Measurements from ENCODE around the gene UCP2.
"Not testable (repeated sequence)": the region's sequence is repeated elsewhere in the genome, so short reads cannot be mapped to it uniquely, and the experiment has no call there.

The UCP2 gene

GRCh38 chr11:73942010-73942409 is 40.6 kb downstream of the UCP2 start:
- peaks cover 26% of the 10 kb centered on the region for H3K9me3 Mint-ChIP-seq
- peaks cover 5% of the 10 kb centered on the region for H3K4me1 Mint-ChIP-seq (ENCODE audit: low read depth)
- intact Hi-C loops (cut with micrococcal nuclease): no loop called here
- no peak overlapping the region for H3K4me3 Mint-ChIP-seq
- H3K36me3 Mint-ChIP-seq (ENCODE audit: low read depth): peaks cover 13% of the 10 kb centered on the region
- H3K27me3 Mint-ChIP-seq: no peaks in the 10 kb centered on the region
- H3K27ac Mint-ChIP-seq: no peak overlapping the region

GRCh38 chr11:73940801-73941570 is 41.7 kb downstream of the UCP2 start:
- no peaks in the 10 kb centered on the region for H3K27me3 Mint-ChIP-seq
- H3K4me3 Mint-ChIP-seq: no peak overlapping the region
- H3K36me3 Mint-ChIP-seq (ENCODE audit: low read depth): peaks cover 17% of the 10 kb centered on the region
- H3K4me1 Mint-ChIP-seq (ENCODE audit: low read depth): peaks cover 5% of the 10 kb centered on the region
- no peak overlapping the region for H3K27ac Mint-ChIP-seq
- intact Hi-C loops (cut with micrococcal nuclease): no loop called here
- peaks cover 26% of the 10 kb centered on the region for H3K9me3 Mint-ChIP-seq

GRCh38 chr11:73939096-73939495 is 43.5 kb downstream of the UCP2 start:
- H3K4me3 Mint-ChIP-seq: no peak overlapping the region
- no peaks in the 10 kb centered on the region for H3K27me3 Mint-ChIP-seq
- no peak overlapping the region for H3K27ac Mint-ChIP-seq
- intact Hi-C loops (cut with micrococcal nuclease): no loop called here
- peaks cover 22% of the 10 kb centered on the region for H3K36me3 Mint-ChIP-seq (ENCODE audit: low read depth)
- no peaks in the 10 kb centered on the region for H3K4me1 Mint-ChIP-seq (ENCODE audit: low read depth)
- H3K9me3 Mint-ChIP-seq: peaks cover 26% of the 10 kb centered on the region

- H3K27me3 Mint-ChIP-seq; H3K27ac Mint-ChIP-seq; intact Hi-C loops (cut with micrococcal nuclease); H3K4me3 Mint-ChIP-seq; H3K4me1 Mint-ChIP-seq (ENCODE audit: low read depth): not testable (repeated sequence)
- Mint-ChIP-seq H3K36me3 (ENCODE audit: low read depth) (peaks cover 41% of the 10 kb centered on the region), H3K9me3 (peaks cover 15% of the 10 kb centered on the region)
These were observed 46.6 kb downstream of the UCP2 start for GRCh38 chr11:73936047-73936446.

- H3K27ac Mint-ChIP-seq: no peak overlapping the region
- H3K27me3 Mint-ChIP-seq: no peaks in the 10 kb centered on the region
- H3K4me3 Mint-ChIP-seq: no peak overlapping the region
- H3K36me3 Mint-ChIP-seq (ENCODE audit: low read depth): peaks cover 70% of the 10 kb centered on the region
- intact Hi-C loops (cut with micrococcal nuclease): no loop called here
- H3K9me3 Mint-ChIP-seq: no peaks in the 10 kb centered on the region
- no peaks in the 10 kb centered on the region for H3K4me1 Mint-ChIP-seq (ENCODE audit: low read depth)
These were observed 49.9 kb downstream of the UCP2 start for GRCh38 chr11:73932781-73933180.

GRCh38 chr11:73931951-73932350 is 50.7 kb downstream of the UCP2 start:
- intact Hi-C loops (cut with micrococcal nuclease): no loop called here
- Mint-ChIP-seq H3K36me3 (ENCODE audit: low read depth) (peaks cover 72% of the 10 kb centered on the region), H3K9me3 (no peaks in the 10 kb centered on the region), H3K4me1 (ENCODE audit: low read depth) (no peaks in the 10 kb centered on the region), H3K27ac (no peak overlapping the region), H3K27me3 (no peaks in the 10 kb centered on the region), H3K4me3 (no peak overlapping the region)

DNA sequence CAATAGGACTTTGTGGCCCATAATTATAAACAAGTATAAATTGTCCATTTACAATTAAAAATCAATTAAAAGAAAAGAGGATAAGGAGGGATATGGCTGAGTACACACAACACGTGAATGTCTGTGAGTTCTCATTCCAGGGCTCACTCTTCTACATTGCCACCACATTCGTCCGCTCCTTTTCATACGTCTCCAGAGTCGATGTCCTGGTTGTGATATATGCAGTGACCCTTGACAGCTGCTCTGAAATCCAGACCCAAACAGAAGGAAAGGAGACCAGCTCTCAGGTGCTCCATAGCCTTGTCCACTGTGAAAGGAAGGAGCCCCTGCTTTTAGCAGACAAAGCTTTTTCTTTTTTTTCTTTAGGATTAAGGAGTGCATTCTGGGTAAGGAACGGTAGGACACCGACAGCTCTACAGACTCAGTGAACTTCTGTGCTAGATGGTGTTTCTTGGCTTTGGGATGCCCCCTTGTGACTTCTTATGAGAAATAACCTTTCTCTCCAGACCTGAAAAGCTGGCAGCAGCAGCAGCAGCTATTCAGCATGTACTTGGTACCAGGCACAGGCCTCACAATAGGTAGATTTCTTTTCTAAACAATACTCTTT is 51.5 kb downstream of the UCP2 start:
- no peak overlapping the region for H3K27ac Mint-ChIP-seq
- no peaks in the 10 kb centered on the region for H3K4me1 Mint-ChIP-seq (ENCODE audit: low read depth)
- no peak overlapping the region for H3K4me3 Mint-ChIP-seq
- intact Hi-C loops (cut with micrococcal nuclease): no loop called here
- H3K9me3 Mint-ChIP-seq: no peaks in the 10 kb centered on the region
- no peaks in the 10 kb centered on the region for H3K27me3 Mint-ChIP-seq
- H3K36me3 Mint-ChIP-seq (ENCODE audit: low read depth): peaks cover 77% of the 10 kb centered on the region

DNA sequence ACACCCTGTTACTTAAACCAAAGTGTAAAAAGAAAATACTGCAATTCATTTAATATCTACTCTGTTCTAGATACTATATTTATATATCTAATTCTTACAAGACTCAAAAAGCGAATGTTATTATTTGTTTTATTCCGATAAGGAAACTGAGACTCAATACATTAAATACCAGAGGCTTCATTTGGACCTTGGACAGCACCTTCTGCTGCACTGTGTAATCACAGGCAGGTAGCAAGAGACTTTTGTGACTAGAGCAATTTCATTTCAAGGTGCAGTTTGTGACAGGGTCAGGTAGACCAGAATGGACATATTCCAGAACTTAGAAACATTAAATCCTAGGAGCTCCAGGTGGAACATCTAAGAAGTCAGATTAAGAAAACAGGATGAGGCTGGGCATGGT is 53.3 kb downstream of the UCP2 start:
- intact Hi-C loops (cut with micrococcal nuclease): no loop called here
- Mint-ChIP-seq H3K27ac (no peak overlapping the region), H3K4me1 (ENCODE audit: low read depth) (no peaks in the 10 kb centered on the region), H3K27me3 (no peaks in the 10 kb centered on the region), H3K36me3 (ENCODE audit: low read depth) (peaks cover 89% of the 10 kb centered on the region), H3K4me3 (no peak overlapping the region), H3K9me3 (no peaks in the 10 kb centered on the region)
